GM12878 (cell line): ENCODE results near the gene USP14.

Experiments
- ESRRA ChIP-seq: IDR thresholded peaks from 2 replicates; pipeline ENCODE4 v1.6.1; 2012; ENCODE audit warnings: mild to moderate bottlenecking, low read length, improper control_type of control experiment
- MXI1 ChIP-seq: fragments of 150-350 bp; IDR thresholded peaks from 2 replicates; pipeline ENCODE4 v1.6.1; 2011; ENCODE audit warnings: low read depth, mild to moderate bottlenecking, inconsistent platforms, low read length, improper control_type of control experiment
- POLR2A ChIP-seq: IDR thresholded peaks from 2 replicates; pipeline ENCODE4 v1.6.1; 2011; ENCODE audit warnings: low read depth, mild to moderate bottlenecking, low read length

DNA sequence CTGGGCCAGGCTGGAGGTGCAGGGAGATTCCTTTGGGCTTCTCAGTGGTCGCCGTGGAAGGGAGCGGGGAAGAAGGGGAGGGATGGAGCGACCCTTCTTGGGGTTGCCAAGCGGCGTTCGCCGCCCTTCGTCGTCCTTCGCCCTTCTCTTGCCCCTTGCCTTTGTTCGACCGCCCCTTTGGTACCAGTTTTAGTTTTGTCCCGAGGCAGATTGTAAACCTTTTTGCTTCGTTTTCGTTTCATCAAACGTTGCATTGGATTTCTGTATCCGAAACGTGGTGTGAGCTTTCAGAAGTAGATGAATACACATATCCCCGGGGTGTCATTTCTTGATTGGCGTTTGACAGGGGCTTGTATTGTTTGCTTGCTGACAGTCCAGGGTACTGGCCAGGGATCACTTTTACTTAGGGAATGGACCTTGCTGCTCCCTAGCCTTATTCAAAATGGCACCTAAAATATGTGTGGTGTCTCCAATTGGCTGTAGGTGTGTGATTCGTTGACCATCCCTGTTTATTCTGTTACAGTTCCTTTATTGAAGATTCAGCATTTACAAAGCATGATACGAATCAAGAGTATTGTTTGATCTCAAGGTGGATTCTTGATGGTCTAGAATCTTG, 788 bp downstream of the USP14 start:
- TF ChIP-seq MXI1 (no peak), ESRRA (no peak), POLR2A (no peak)
